Measurements from ENCODE around the gene SEC16A.
A peak's percentile ranks its signal among the peaks of the same experiment; 100 is the strongest.

The SEC16A gene

GRCh38 chr9:136391737-136392537 lies 90.9 kb downstream of the SEC16A start:
- Histone ChIP-seq H3K79me1 (ENCODE audit: low read depth, low read length) (peaks cover 7% of the 10 kb centered on the region), H2BK12ac (ENCODE audit: low read length) (no peak overlapping the region), H2BK120ac (ENCODE audit: low read depth, low read length) (no peak overlapping the region), H3K4ac (ENCODE audit: low read length) (no peak overlapping the region), H2AFZ (ENCODE audit: low read length) (no peak overlapping the region), H3K9ac (ENCODE audit: low read depth, low read length, poor library complexity) (no peak overlapping the region), H3K23ac (ENCODE audit: low read depth, low read length, poor library complexity) (peak overlapping the region; percentile 31), H4K8ac (ENCODE audit: low read depth, low read length) (peak overlapping the region; percentile 43), H3K27me3 (ENCODE audit: control insufficient read depth in 3 of 3, insufficient read depth in 3 of 3, low read depth in 1 of 3, low read length in 3 of 3) (no peaks in the 10 kb centered on the region), H2BK5ac (ENCODE audit: low read length) (no peak overlapping the region), H2BK15ac (ENCODE audit: low read length) (no peak overlapping the region), H4K91ac (ENCODE audit: low read depth, low read length, poor library complexity) (no peak overlapping the region), H3K4me1 (ENCODE audit: control insufficient read depth in 2 of 2, insufficient read depth in 1 of 2, low read depth in 1 of 2, low read length in 2 of 2) (no peaks in the 10 kb centered on the region), H3K4me2 (ENCODE audit: insufficient read depth, low read length, poor library complexity, severe bottlenecking) (no peak overlapping the region), H2AK5ac (ENCODE audit: low read depth, low read length) (no peak overlapping the region), H3K9me3 (replicated peaks in 1 of 2; ENCODE audit: control insufficient read depth in 2 of 2, insufficient read depth in 1 of 2, low read depth in 1 of 2, low read length in 2 of 2) (no peaks in the 10 kb centered on the region), H3K18ac (ENCODE audit: low read length) (no peak overlapping the region), H3K4me3 (ENCODE audit: low read length in 2 of 2) (no peak overlapping the region), H3K27ac (replicated peaks; ENCODE audit: low read length) (no peak overlapping the region), H3K36me3 (replicated peaks in 1 of 2; ENCODE audit: control insufficient read depth in 2 of 2, insufficient read depth in 2 of 2, low read length in 2 of 2) (peaks cover 72 to 94% of the 10 kb centered on the region in 2 donors), H3K14ac (ENCODE audit: low read length) (no peak overlapping the region)
- DNase-seq (ENCODE audit: low spot score): no peak
- no CpG with 5 or more reads among the region's 28 CpGs for WGBS, 2 donors (ENCODE audit: extremely low coverage in 2 of 2, insufficient read length in 2 of 2, insufficient replicate concordance in 1 of 2)

Small RNA genes lying within 50 kb of the gene (small RNA-seq; reads per million reads assigned to genes)
- 4.7 reads per million, percentile 17 among the genes with 10 or more reads in this experiment for gene MIR4673 (ENCODE audit: insufficient read depth)
